A549 (cell line): Measurements from ENCODE around the gene EEF1B2. TPM values are rescaled to one million over a fixed set of nuclear protein-coding genes. Genes with fewer than 3 reads are reported as not detected.
A peak's percentile ranks its signal among the peaks of the same experiment; 100 is the strongest.

ENCODE experiments used
- ATAC-seq, 2 experiments: fragments of 200-7000 bp in 1 of 2; fragments of >200 bp in 1 of 2; cut with Nextera tagmentation in 1 of 2; cut with Tn5 transposase in 1 of 2; 3 replicates each; pipeline versions ENCODE4 v1.8.0 to v1.9.1; 2018 to 2020; ENCODE audit warnings: mild to moderate bottlenecking in 1 of 2, moderate library complexity in 1 of 2
- CTCF ChIA-PET: fragments of 300-600 bp; sonication (Branson Sonifier 250); formaldehyde crosslinking; extraction: SDS; loops from one replicate; lab custom pipeline; 2021; ENCODE audit warnings: antibody characterized with exemption, inconsistent platforms; lab: Yijun Ruan, JAX
- POLR2A ChIA-PET: fragments of 350-600 bp; formaldehyde crosslinking; extraction: SDS; loops from one replicate; lab custom pipeline; 2021; ENCODE audit warnings: antibody characterized with exemption, inconsistent platforms; lab: Yijun Ruan, JAX
- DNase-seq, 2 experiments: peaks; one replicate each; pipeline versions ENCODE4 v3.0.0 to v3.0.0-alpha.2; 2011 to 2016; ENCODE audit warnings: low read depth in 1 of 2, low spot score in 1 of 2
- FAIRE-seq: peaks from 2 replicates; lab custom pipeline; 2011; peaks lifted over from hg19 to GRCh38; lab: Jason Lieb, UNC
- H3K27ac ChIP-seq, 2 experiments: fragments of >200 bp; sonication (Bioruptor Twin); formaldehyde crosslinking; 3 replicates each; pipeline ENCODE4 v1.5.1; 2016 to 2017
- H3K4me1 ChIP-seq: fragments of >200 bp; sonication (Bioruptor Twin); formaldehyde crosslinking; 3 replicates; pipeline ENCODE4 v1.6.1; 2016
- H3K4me2 ChIP-seq: fragments of >200 bp; sonication (Bioruptor Twin); formaldehyde crosslinking; 3 replicates; pipeline ENCODE4 v1.6.1; 2016
- H3K4me3 ChIP-seq: fragments of >200 bp; sonication (Bioruptor Twin); formaldehyde crosslinking; 3 replicates; pipeline ENCODE4 v1.5.1; 2016
- H3K9me3 ChIP-seq: fragments of >200 bp; sonication (Bioruptor Twin); formaldehyde crosslinking; 3 replicates; pipeline ENCODE4 v1.6.1; 2016
- CBX2 ChIP-seq: fragments of 200-600 bp; sonication (generic); IDR thresholded peaks from 2 replicates; pipeline ENCODE4 v1.6.1; 2016; ENCODE audit warnings: low read depth, mild to moderate bottlenecking, borderline replicate concordance
- CBX8 ChIP-seq: fragments of 200-600 bp; sonication (generic); IDR thresholded peaks from 2 replicates; pipeline ENCODE4 v1.6.1; 2016
- EHF ChIP-seq: fragments of 250-450 bp; sonication (Bioruptor Pico); IDR thresholded peaks from 2 replicates; pipeline ENCODE4 v1.5.0; 2020; ENCODE audit warnings: mild to moderate bottlenecking
- EHMT2 ChIP-seq: fragments of 200-600 bp; sonication (generic); IDR thresholded peaks from 2 replicates; pipeline ENCODE4 v1.6.1; 2016; ENCODE audit warnings: antibody characterized with exemption, low read depth, mild to moderate bottlenecking, moderate library complexity
- FOSL2 ChIP-seq, 2 experiments: fragments of 450-650 bp in 1 of 2; fragments of >200 bp in 1 of 2; sonication (Bioruptor Twin) in 1 of 2; formaldehyde crosslinking; IDR thresholded peaks; 2 replicates each; pipeline versions ENCODE4 v1.5.0 to v1.6.1; 2016 to 2020; ENCODE audit warnings: mild to moderate bottlenecking in 1 of 2, moderate library complexity in 1 of 2
- FOXS1 ChIP-seq: fragments of 250-450 bp; sonication (Bioruptor Pico); IDR thresholded peaks from 2 replicates; pipeline ENCODE4 v1.5.0; 2020; ENCODE audit warnings: mild to moderate bottlenecking, moderate library complexity
- GATA3 ChIP-seq: IDR thresholded peaks from 2 replicates; pipeline ENCODE4 v1.6.1; 2012; ENCODE audit warnings: borderline replicate concordance
- HEYL ChIP-seq: fragments of 250-450 bp; sonication (Bioruptor Pico); IDR thresholded peaks from 2 replicates; pipeline ENCODE4 v1.8.0; 2021; ENCODE audit warnings: mild to moderate bottlenecking, moderate library complexity
- HOXA7 ChIP-seq: fragments of 250-450 bp; sonication (Bioruptor Pico); IDR thresholded peaks from 2 replicates; pipeline ENCODE4 v1.5.0; 2020; ENCODE audit warnings: mild to moderate bottlenecking, moderate library complexity
- HOXB5 ChIP-seq: fragments of 250-450 bp; sonication (Bioruptor Pico); IDR thresholded peaks from 2 replicates; pipeline ENCODE4 v1.5.0; 2020; ENCODE audit warnings: mild to moderate bottlenecking, moderate library complexity
- KDM1A ChIP-seq: fragments of 200-600 bp; sonication (generic); IDR thresholded peaks from 2 replicates; pipeline ENCODE4 v1.6.1; 2016; ENCODE audit warnings: low read depth, mild to moderate bottlenecking
- MAFK ChIP-seq: fragments of 450-650 bp; IDR thresholded peaks from 2 replicates; pipeline ENCODE4 v1.6.1; 2014; ENCODE audit not compliant: partially characterized antibody
- MAZ ChIP-seq: fragments of 150-350 bp; IDR thresholded peaks from 2 replicates; pipeline ENCODE4 v1.6.1; 2014; ENCODE audit warnings: antibody characterized with exemption, low read depth, low read length, borderline replicate concordance
- MYC ChIP-seq: IDR thresholded peaks from 2 replicates; pipeline ENCODE4 v1.6.1; 2012; ENCODE audit warnings: mild to moderate bottlenecking, inconsistent platforms, low read length, improper control_type of control experiment, borderline replicate concordance
- NPAS2 ChIP-seq: fragments of 250-450 bp; sonication (Bioruptor Pico); IDR thresholded peaks from 2 replicates; pipeline ENCODE4 v1.8.0; 2022; ENCODE audit warnings: mild to moderate bottlenecking, moderate library complexity, borderline replicate concordance
- NR3C1 ChIP-seq: fragments of >200 bp; sonication (Bioruptor Twin); formaldehyde crosslinking; IDR thresholded peaks from 3 replicates; pipeline ENCODE4 v1.6.1; 2017
- SMC3 ChIP-seq: fragments of >200 bp; sonication (Bioruptor Twin); formaldehyde crosslinking; IDR thresholded peaks from 3 replicates; pipeline ENCODE4 v1.6.1; 2018; ENCODE audit warnings: inconsistent platforms
- ZFP36 ChIP-seq: fragments of 450-650 bp; IDR thresholded peaks from 2 replicates; pipeline ENCODE4 v1.6.1; 2014; ENCODE audit warnings: borderline replicate concordance; ENCODE audit not compliant: partially characterized antibody
- ZSCAN20 ChIP-seq: fragments of 250-450 bp; sonication (Bioruptor Pico); IDR thresholded peaks from 2 replicates; pipeline ENCODE4 v1.8.0; 2022; ENCODE audit warnings: mild to moderate bottlenecking, moderate library complexity
- WGBS: methylation state at CpG from one replicate; pipeline ENCODE4 v1.1.6; 2017; ENCODE audit errors: missing lambda C conversion rate; 5-methylcytosine and 5-hydroxymethylcytosine counted together
- polyA plus RNA-seq, 4 experiments: library from polyadenylated mRNA; depleted of rRNA in 3 of 4; stranded (reverse); fragments of >200 nt; fragmentation: RNase III in 1 of 4; extraction: RNeasy Plus Mini Kit Qiagen cat#74134 plus additional on column Dnase treatment in 1 of 4; gene quantifications; 2 replicates in 3 of 4; 3 replicates in 1 of 4; pipeline ENCODE4 v1.2.3, GENCODE V29; 2011 to 2017
- TF ChIP-seq, protein P1 (sequence below): fragments of 250-450 bp; sonication (Bioruptor Pico); IDR thresholded peaks from 2 replicates; pipeline ENCODE4 v1.5.0; 2020; ENCODE audit warnings: low read depth, mild to moderate bottlenecking, moderate library complexity
- TF ChIP-seq, protein P2 (sequence below): IDR thresholded peaks from 2 replicates; pipeline ENCODE4 v1.6.1; 2012
- TF ChIP-seq, protein P3 (sequence below): fragments of 450-650 bp; IDR thresholded peaks from 2 replicates; pipeline ENCODE4 v1.6.1; 2014; ENCODE audit warnings: antibody characterized with exemption
- TF ChIP-seq, protein P4 (sequence below): IDR thresholded peaks from 2 replicates; pipeline ENCODE4 v1.6.1; 2012; ENCODE audit warnings: low read depth, borderline replicate concordance

EEF1B2 gene
- polyA plus RNA-seq, 2 of the 4 experiments (the other 2 are of a cell fraction): 1,005 to 1,363 TPM

DNA sequence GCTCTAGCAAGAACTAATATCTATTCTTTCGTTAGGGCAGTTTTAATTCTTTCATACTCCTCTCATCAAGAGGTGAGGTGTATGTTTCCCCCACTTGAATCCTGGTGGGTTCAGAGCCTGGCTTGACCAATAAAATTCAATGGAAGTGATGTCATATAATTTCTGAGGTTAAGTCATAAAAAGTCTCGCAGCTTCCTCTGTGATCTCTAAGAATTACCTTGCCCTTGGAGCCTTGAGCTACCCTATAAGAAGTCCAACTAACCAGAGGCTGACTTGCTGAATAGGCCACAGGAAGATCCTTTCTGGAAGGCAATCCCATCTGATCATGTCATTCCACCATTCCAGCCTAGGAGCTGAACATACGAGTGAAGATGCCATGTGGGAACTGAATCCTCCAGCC lies 47.6 kb upstream of the EEF1B2 start (continued):
- TF ChIP-seq, protein P1, sequence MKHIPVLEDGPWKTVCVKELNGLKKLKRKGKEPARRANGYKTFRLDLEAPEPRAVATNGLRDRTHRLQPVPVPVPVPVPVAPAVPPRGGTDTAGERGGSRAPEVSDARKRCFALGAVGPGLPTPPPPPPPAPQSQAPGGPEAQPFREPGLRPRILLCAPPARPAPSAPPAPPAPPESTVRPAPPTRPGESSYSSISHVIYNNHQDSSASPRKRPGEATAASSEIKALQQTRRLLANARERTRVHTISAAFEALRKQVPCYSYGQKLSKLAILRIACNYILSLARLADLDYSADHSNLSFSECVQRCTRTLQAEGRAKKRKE (CRISPR knock-in tag): no peak
- TF ChIP-seq MAZ (no peak), HEYL (no peak), ZSCAN20 (CRISPR knock-in tag) (no peak), MYC (no peak), CBX8 (no peak), MAFK (no peak)

DNA sequence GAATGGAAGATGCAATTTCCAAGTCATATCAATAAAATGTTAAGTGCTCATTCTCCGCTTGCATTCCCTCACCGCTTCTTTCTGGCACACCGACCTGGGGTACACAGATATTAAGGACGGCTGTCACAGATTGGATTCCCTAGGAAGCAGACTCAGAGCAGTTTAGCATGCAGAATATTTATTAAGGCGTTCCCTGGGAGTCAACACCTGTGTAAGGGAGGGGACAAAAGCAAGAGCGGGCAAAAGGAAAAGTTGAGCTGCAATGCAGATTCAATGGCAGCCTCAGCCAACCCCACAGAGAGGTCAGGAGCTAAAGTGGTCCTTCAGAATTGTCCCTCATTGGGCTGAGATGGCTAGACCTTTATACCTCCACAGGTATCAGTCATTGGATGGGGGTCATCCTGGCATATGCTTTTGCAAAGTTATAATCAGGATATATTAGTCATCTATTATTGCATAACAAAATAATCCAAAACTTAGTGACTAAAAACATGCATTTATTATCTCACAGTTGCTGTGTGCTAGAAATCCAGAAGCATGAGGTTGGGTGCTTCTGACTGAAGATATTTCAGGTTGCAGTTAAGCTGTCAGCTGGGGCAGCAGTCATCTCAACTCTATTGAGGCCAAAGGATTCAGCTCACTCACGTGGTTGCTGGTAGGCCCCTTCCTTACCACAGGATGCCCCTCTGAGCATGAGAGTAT lies 46.7 kb upstream of the EEF1B2 start:
- no peak overlapping the region for H3K27ac ChIP-seq
- ATAC-seq (peak; percentile 12 to 19; a peak in 2 of 6 replicates), DNase-seq (no peak), FAIRE-seq (no peak)
- H3K4me3 ChIP-seq: no peak overlapping the region
- H3K9me3 ChIP-seq: no peaks in the 10 kb centered on the region
- TF ChIP-seq CBX2 (no peak), FOSL2 (IDR thresholded peaks at IDR 0.05) (no peak), FOSL2 (CRISPR knock-in tag; IDR thresholded peaks at IDR 0.05) (0 out of 2 replicates have a peak, but pooled peaks have one; percentile 20)
- peaks cover 25% of the 10 kb centered on the region for H3K4me1 ChIP-seq
- 89% methylated on average over 7 of the region's 7 CpGs for WGBS
- ChIA-PET CTCF (interaction anchor here (0.9 kb wide), 1 partner anchor 13 kb away, joined by 3 read pairs; no protein-coding TSS in a partner anchor), POLR2A (no interaction called here)
- no peak overlapping the region for H3K4me2 ChIP-seq

DNA sequence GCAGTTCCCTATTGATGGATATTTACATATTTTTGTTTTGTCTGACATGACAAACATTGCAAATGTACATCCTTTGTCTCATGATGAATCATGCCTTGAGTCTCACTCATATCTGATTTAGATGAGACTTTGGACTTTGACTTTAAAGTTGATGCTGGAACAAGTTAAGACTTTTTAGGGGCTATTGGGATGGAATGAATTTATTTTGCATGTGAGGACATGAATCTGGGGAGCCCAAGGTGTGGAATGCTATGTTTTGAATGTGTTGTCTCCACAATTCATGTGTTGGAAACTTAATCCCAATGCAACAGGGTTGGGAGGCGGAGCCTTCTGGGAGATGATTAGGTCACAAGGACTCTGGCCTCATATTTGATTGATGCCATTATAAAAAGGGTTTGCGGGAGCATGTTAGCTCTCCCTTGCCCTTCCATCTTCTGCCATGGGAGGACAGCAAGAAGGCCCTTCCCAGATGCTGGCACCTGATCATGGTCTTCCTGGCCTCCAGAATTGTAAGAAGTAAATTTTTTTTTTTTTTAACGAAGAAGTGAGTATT lies 44.6 kb upstream of the EEF1B2 start:
- 88% methylated on average over 3 of the region's 3 CpGs for WGBS
- DNase-seq (peak in 1 of 2 experiments; percentile 34), FAIRE-seq (no peak), ATAC-seq (peak in 1 of 2 experiments; percentile 29; a peak in 1 of 6 replicates)
- H3K9me3 ChIP-seq: no peaks in the 10 kb centered on the region
- peak overlapping the region; percentile 45 for H3K4me2 ChIP-seq
- no peak overlapping the region for H3K4me3 ChIP-seq
- POLR2A ChIA-PET: interaction anchor here (0.9 kb wide), 1 partner anchor 28 kb away, joined by 3 read pairs; no protein-coding TSS in a partner anchor
- H3K4me1 ChIP-seq: peaks cover 17% of the 10 kb centered on the region
- CTCF ChIA-PET: no interaction called here
- peak overlapping the region; percentile 8 to 29; a peak in 1 of 6 replicates for H3K27ac ChIP-seq
- TF ChIP-seq FOSL2 (IDR thresholded peaks at IDR 0.05): 0 out of 2 replicates have a peak, but pooled peaks have one; percentile 9
- no peak; the same call in 1 of the 2 replicates for TF ChIP-seq FOSL2 (CRISPR knock-in tag; IDR thresholded peaks at IDR 0.05)
- TF ChIP-seq SMC3: no peak
- TF ChIP-seq HOXA7: no peak
- peak; percentile 36; the same call in 1 of the 2 replicates for TF ChIP-seq GATA3

DNA sequence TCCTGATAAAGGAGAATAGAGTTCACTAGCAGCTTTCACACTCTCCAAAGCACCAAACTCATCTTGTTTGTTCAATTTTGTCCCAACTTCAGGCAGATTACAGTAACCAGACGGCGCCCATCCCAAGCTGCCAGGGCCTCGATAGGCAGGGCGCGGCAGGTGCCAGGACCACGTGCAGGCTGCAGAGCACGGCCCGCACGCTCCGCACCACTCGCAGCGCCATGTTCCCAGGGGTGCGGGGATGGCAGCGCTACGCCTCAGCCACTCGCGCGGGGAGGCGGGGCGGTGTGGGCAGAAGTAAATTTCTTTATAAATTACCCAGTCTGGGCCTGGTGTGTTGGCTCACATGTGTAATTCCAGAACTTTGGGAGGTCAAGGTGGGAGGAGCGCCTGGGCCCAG lies 43.4 kb upstream of the EEF1B2 start:
- H3K4me2 ChIP-seq: no peak overlapping the region
- H3K27ac ChIP-seq: no peak overlapping the region
- CTCF ChIA-PET: no interaction called here
- TF ChIP-seq, protein P2, sequence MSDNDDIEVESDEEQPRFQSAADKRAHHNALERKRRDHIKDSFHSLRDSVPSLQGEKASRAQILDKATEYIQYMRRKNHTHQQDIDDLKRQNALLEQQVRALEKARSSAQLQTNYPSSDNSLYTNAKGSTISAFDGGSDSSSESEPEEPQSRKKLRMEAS: no peak
- no peak for TF ChIP-seq FOXS1 (CRISPR knock-in tag)
- TF ChIP-seq, protein P3, sequence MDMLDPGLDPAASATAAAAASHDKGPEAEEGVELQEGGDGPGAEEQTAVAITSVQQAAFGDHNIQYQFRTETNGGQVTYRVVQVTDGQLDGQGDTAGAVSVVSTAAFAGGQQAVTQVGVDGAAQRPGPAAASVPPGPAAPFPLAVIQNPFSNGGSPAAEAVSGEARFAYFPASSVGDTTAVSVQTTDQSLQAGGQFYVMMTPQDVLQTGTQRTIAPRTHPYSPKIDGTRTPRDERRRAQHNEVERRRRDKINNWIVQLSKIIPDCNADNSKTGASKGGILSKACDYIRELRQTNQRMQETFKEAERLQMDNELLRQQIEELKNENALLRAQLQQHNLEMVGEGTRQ: no peak
- TF ChIP-seq, protein P4, sequence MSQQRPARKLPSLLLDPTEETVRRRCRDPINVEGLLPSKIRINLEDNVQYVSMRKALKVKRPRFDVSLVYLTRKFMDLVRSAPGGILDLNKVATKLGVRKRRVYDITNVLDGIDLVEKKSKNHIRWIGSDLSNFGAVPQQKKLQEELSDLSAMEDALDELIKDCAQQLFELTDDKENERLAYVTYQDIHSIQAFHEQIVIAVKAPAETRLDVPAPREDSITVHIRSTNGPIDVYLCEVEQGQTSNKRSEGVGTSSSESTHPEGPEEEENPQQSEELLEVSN: no peak
- TF ChIP-seq ZFP36: no peak
- TF ChIP-seq EHF (CRISPR knock-in tag): no peak
- no peak for TF ChIP-seq NR3C1
- TF ChIP-seq HOXB5 (CRISPR knock-in tag): no peak
- TF ChIP-seq NPAS2 (CRISPR knock-in tag): no peak
- TF ChIP-seq EHMT2: no peak
- TF ChIP-seq KDM1A: no peak
- TF ChIP-seq, all 56 proteins: peak for 0
- WGBS: 91% methylated on average over 5 of the region's 21 CpGs
- POLR2A ChIA-PET: no interaction called here
- no peak overlapping the region for H3K4me3 ChIP-seq
- DNase-seq: no peak
- H3K4me1 ChIP-seq: peaks cover 17% of the 10 kb centered on the region
- ATAC-seq: no peak
- no peak for FAIRE-seq
- H3K9me3 ChIP-seq: no peaks in the 10 kb centered on the region
